GM12801 (cell line): ENCODE results near the gene IGLL1.

ENCODE experiments used
- CTCF ChIP-seq: IDR thresholded peaks from one replicate; pipeline ENCODE4 v1.5.1; 2011; ENCODE audit warnings: control low read depth; ENCODE audit not compliant: insufficient read length; ENCODE audit errors: extremely low read depth

IGLL1 gene

GRCh38 chr22:23579870-23580575, at the start of gene IGLL1:
Gene IGLL1 (minus strand): TSS chr22:23580290. CDS start chr22:23580190, 100 bp downstream.
- no peak for TF ChIP-seq CTCF

- TF ChIP-seq CTCF: no peak
Measured at GRCh38 chr22:23626286-23626975, 46.3 kb upstream of the IGLL1 start.

- no peak for TF ChIP-seq CTCF
Measured at GRCh38 chr22:23622634-23623033, 42.5 kb upstream of the IGLL1 start.

- TF ChIP-seq CTCF: no peak
Measured at GRCh38 chr22:23621082-23621780, 41.1 kb upstream of the IGLL1 start.

- no peak for TF ChIP-seq CTCF
Measured at GRCh38 chr22:23613193-23613972, 33.3 kb upstream of the IGLL1 start.

- TF ChIP-seq CTCF: no peak
Measured at GRCh38 chr22:23609983-23610781, 30.1 kb upstream of the IGLL1 start.
